ENCODE measurements around the gene SSX2IP.
"Not testable (repeated sequence)": the region's sequence is repeated elsewhere in the genome, so short reads cannot be mapped to it uniquely, and the experiment has no call there.

Gene SSX2IP, protein sequence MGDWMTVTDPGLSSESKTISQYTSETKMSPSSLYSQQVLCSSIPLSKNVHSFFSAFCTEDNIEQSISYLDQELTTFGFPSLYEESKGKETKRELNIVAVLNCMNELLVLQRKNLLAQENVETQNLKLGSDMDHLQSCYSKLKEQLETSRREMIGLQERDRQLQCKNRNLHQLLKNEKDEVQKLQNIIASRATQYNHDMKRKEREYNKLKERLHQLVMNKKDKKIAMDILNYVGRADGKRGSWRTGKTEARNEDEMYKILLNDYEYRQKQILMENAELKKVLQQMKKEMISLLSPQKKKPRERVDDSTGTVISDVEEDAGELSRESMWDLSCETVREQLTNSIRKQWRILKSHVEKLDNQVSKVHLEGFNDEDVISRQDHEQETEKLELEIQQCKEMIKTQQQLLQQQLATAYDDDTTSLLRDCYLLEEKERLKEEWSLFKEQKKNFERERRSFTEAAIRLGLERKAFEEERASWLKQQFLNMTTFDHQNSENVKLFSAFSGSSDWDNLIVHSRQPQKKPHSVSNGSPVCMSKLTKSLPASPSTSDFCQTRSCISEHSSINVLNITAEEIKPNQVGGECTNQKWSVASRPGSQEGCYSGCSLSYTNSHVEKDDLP

GRCh38 chr1:84690397-84691121, at the start of gene SSX2IP:
Gene SSX2IP (minus strand): TSS chr1:84690461. CDS start chr1:84671219, 19,242 bp downstream.
- DNase-seq = peak; percentile 98

GRCh38 chr1:84738237-84738636, 48.0 kb upstream of the SSX2IP start:
- DNase-seq = no peak

- no peak for DNase-seq
Measured at GRCh38 chr1:84737590-84737989, 47.3 kb upstream of the SSX2IP start.

DNA sequence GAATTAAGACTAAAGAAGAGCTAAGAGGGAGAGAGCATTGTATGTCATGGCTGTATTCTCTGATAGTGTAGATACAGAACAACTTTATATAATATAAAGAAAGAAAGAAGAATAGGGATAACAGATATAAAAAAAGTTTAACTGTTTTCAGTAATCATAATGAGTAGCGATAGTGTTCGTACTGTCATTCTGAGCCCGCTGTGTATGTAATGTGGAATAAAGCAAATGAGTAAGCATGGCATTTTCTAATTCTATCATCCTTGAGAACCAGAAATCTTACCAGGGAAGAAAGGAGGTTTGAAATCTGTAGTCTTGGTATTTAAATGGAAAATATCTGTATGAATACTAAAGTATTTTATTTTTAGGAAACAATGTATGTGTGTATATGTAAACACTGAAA, 46.7 kb upstream of the SSX2IP start:
- no peak for DNase-seq

GRCh38 chr1:84736445-84736844, 46.2 kb upstream of the SSX2IP start:
- DNase-seq = no peak

DNA sequence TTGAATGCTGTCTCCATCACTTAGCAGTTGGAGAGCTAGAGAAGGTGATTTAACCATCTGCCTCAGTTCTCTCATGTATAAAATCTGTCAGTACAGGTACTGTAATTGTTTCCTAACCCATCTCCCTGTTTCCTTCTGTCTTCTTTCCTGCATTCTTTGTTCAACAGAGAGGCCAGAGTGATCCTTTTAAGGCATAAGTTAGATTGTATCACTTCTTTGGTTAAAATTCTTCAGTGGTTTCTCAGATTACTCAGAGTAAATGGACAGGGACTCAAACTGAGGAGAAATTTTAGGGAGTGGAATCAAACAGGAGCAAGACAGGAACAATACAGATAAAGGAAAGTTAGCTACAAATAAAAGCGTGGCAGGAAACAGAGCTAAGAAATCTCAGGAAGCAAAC, 45.2 kb upstream of the SSX2IP start:
- DNase-seq = no peak

DNA sequence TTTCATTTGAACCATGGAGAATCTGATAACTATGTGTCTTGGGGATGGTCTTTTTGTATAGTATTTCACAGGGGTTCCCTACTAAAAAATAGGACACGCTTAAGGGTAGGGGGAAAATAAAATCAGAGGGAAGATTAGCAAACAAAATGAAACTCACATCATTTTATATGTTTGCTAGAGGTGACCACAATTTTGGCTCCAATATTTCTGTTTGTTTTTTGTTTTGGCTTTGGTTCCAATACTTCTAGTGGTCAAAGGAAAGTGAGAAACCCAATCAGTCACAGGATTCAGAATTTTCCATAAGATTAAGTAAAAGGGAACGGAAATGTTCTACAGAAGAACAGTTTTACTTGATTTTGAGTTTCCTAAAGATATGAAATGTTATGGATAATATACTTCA, 42.3 kb upstream of the SSX2IP start:
- DNase-seq = no peak

- no peak for DNase-seq
Measured at GRCh38 chr1:84731519-84731918, 41.3 kb upstream of the SSX2IP start.

DNA sequence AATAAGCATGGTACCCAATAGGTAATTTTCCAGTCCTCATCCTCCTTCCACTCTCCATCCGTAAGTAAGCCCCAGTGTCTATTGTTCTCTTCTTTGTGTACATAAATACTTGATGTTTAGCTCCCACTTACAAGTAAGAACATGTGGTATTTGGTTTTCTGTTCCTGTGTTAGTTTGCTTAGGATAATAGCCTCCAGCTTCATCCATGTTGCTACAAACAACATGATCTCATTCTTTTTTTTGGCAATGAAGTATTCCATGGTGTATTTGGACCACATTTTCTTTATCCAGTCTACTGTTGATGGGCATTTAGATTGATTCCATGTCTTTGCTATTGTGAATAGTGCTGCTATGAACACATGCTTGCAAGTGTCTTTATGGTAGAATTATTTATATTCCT, 37.5 kb upstream of the SSX2IP start:
- DNase-seq = not testable (repeated sequence)

- no peak for DNase-seq
Measured at GRCh38 chr1:84726593-84727499, 36.6 kb upstream of the SSX2IP start.

- DNase-seq = no peak
Measured at GRCh38 chr1:84724128-84724860, 34.0 kb upstream of the SSX2IP start.

GRCh38 chr1:84722794-84723193, 32.5 kb upstream of the SSX2IP start:
- no peak for DNase-seq

DNA sequence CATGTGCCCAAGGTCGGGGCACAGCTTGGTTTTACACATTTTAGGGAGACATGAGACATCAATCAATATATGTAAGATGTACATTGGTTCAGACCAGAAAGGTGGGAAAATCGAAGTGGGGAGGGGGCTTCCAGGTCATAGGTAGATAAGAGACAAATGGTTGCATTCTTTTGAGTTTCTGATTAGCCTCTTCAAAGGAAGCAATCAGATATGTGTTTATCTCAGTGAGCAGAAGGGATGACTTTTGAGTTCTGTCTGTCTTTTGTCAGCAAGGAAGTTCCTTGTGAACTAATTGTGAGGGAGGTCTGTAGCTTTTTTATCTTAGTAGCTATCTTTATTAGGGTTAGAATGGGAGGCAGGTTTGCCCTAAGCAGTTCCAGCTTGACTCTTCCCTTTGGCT, 31.6 kb upstream of the SSX2IP start:
- not testable (repeated sequence) for DNase-seq

GRCh38 chr1:84721152-84721551, 30.9 kb upstream of the SSX2IP start:
- no peak for DNase-seq

- no peak for DNase-seq
Measured at GRCh38 chr1:84720221-84720780, 30.0 kb upstream of the SSX2IP start.

DNA sequence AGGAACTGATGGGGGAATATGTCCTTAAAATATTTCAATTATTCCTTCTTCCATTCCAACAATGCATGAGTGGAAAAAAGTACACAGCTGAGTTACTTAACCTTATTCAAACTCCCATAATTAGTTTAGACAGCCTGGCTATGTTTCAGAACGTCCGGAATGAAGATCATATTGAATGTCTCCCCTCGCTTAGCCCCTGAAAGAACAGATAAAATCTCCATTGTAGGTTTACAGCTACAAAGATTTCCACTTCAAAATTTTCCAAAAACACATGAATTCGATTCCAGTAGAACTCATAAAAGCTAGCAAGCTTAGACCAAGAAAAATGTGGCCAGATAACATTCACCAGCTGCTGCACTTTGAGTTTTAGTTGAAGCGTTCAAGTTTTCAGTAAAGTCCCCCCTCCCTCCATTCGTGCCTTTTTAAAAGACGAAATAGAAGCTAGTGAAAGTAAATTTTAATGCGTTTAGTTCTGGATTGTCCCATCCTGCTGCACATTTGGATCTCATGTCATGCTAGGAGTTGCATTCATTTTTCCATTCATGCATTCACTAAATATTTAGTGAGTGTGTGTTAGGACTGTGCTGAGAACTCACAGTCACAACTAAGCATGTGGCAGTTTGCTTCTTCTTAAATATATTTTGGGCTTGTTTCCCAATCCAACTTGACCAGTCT, 29.4 kb upstream of the SSX2IP start:
- no peak for DNase-seq

- no peak for DNase-seq
Measured at GRCh38 chr1:84715342-84716019, 25.2 kb upstream of the SSX2IP start.

DNA sequence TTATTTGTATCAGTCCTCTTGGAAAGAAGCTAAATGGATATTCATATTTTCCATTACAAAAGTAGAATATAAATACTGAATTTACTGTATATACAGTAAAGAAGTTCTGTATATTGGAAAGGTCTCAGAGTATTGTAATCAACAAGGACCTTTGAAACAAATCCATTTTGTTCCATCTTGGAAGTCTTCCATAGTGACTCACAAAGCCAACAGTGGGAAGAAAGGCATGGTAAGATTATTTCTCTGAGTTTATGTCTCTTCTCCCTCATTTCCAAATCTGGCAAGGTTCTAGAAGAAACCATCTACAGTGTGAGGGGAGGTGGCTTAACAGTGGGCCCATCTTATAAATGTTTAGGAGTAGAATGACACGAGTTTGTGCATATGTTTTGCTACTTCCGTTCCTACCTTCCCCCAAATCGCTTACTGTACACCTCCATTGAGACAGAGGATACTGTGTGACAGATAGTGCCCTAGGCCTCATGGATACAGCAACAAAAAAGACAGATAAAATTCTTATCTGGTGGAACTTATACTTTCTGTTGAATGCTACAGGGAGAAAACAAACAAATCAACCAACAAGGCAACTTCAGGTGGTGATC, 22.1 kb upstream of the SSX2IP start:
- no peak for DNase-seq

- DNase-seq = no peak
Measured at GRCh38 chr1:84711869-84712268, 21.6 kb upstream of the SSX2IP start.

- no peak for DNase-seq
Measured at GRCh38 chr1:84711121-84711520, 20.9 kb upstream of the SSX2IP start.
